Cardiac muscle cell (in vitro differentiated cells and primary cell): ENCODE measurements around the gene IRAK1. TPM values are rescaled to one million over a fixed set of nuclear protein-coding genes. Genes with fewer than 3 reads are reported as not detected.
"Not testable (repeated sequence)": the region's sequence is repeated elsewhere in the genome, so short reads cannot be mapped to it uniquely, and the experiment has no call there.

ENCODE experiments used
- DNase-seq, 2 donors: peaks; one replicate each; pipeline versions ENCODE4 v3.0.0 to v3.0.0-alpha.2; 2010 to 2017; ENCODE audit warnings: low read depth in 1 of 2, low spot score in 1 of 2
- H3K27ac ChIP-seq: fragments of 200-600 bp; sonication (generic); 2 replicates; pipeline ENCODE4 v1.5.1; 2016
- H3K27me3 ChIP-seq: fragments of 200-600 bp; sonication (generic); 2 replicates; pipeline ENCODE4 v1.6.0; 2016; ENCODE audit warnings: control low read depth
- H3K36me3 ChIP-seq: fragments of 200-600 bp; sonication (generic); 2 replicates; pipeline ENCODE4 v1.5.1; 2016; ENCODE audit warnings: control low read depth
- H3K4me1 ChIP-seq: fragments of 200-600 bp; sonication (generic); 2 replicates; pipeline ENCODE4 v1.8.1; 2017; ENCODE audit warnings: low read depth, mild to moderate bottlenecking, mixed run types
- H3K4me3 ChIP-seq: fragments of 200-600 bp; sonication (generic); 2 replicates; pipeline ENCODE4 v1.5.1; 2016; ENCODE audit warnings: mild to moderate bottlenecking
- H3K9me3 ChIP-seq: fragments of 200-600 bp; sonication (generic); 2 replicates; pipeline ENCODE4 v1.5.1; 2017; ENCODE audit warnings: low read depth, mild to moderate bottlenecking, control low read depth
- CTCF ChIP-seq: IDR thresholded peaks from 2 replicates; pipeline ENCODE4 v1.5.1; 2012; ENCODE audit warnings: low read depth, mild to moderate bottlenecking, low read length
- polyA plus RNA-seq: library from polyadenylated mRNA; unstranded; fragments of >200 nt; fragmentation: Nextera tagmentation; extraction: Ambion mirVana; gene quantifications from 2 replicates; pipeline ENCODE4 v1.2.1, GENCODE V29; 2016
- total RNA-seq: library from RNA; depleted of rRNA; stranded (reverse); fragments of >200 nt; gene quantifications from 2 replicates; pipeline ENCODE4 v1.2.3, GENCODE V29; 2016

IRAK1 gene
- total and polyA plus RNA-seq, 2 experiments from 2014 or later = 22.7 to 31.1 TPM

- Histone ChIP-seq H3K27ac (no peak overlapping the region), H3K9me3 (no peaks in the 10 kb centered on the region), H3K4me3 (no peak overlapping the region), H3K36me3 (no peaks in the 10 kb centered on the region), H3K27me3 (no peaks in the 10 kb centered on the region), H3K4me1 (no peaks in the 10 kb centered on the region)
- DNase-seq = no peak
- TF ChIP-seq CTCF = no peak
Observed at GRCh38 chrX:153984351-153985178, 35.1 kb downstream of the IRAK1 start.

- Histone ChIP-seq H3K27ac (no peak overlapping the region), H3K27me3 (no peaks in the 10 kb centered on the region), H3K4me1 (no peaks in the 10 kb centered on the region), H3K9me3 (no peaks in the 10 kb centered on the region), H3K4me3 (no peak overlapping the region), H3K36me3 (no peaks in the 10 kb centered on the region)
- TF ChIP-seq CTCF = no peak
- DNase-seq = no peak
Observed at GRCh38 chrX:153983321-153983801, 36.3 kb downstream of the IRAK1 start.

GRCh38 chrX:153981771-153982533 lies 37.8 kb downstream of the IRAK1 start:
- Histone ChIP-seq H3K4me1 (no peaks in the 10 kb centered on the region), H3K36me3 (no peaks in the 10 kb centered on the region), H3K9me3 (no peaks in the 10 kb centered on the region), H3K4me3 (no peak overlapping the region), H3K27ac (no peak overlapping the region), H3K27me3 (no peaks in the 10 kb centered on the region)
- no peak for TF ChIP-seq CTCF
- DNase-seq = no peak

GRCh38 chrX:153981231-153981630 lies 38.5 kb downstream of the IRAK1 start:
- Histone ChIP-seq H3K27me3 (no peaks in the 10 kb centered on the region), H3K9me3 (no peaks in the 10 kb centered on the region), H3K36me3 (no peaks in the 10 kb centered on the region), H3K4me3 (no peak overlapping the region), H3K27ac (no peak overlapping the region), H3K4me1 (no peaks in the 10 kb centered on the region)
- TF ChIP-seq CTCF = no peak
- no peak for DNase-seq

- not testable (repeated sequence) for H3K4me3 ChIP-seq, H3K27me3 ChIP-seq, DNase-seq
Observed at GRCh38 chrX:153980394-153980793, 39.3 kb downstream of the IRAK1 start.

GRCh38 chrX:153974726-153975286 lies 44.9 kb downstream of the IRAK1 start:
- Histone ChIP-seq H3K4me1 (no peaks in the 10 kb centered on the region), H3K4me3 (no peak overlapping the region), H3K9me3 (no peaks in the 10 kb centered on the region), H3K27me3 (no peaks in the 10 kb centered on the region), H3K36me3 (peaks cover 2% of the 10 kb centered on the region), H3K27ac (no peak overlapping the region)
- no peak for DNase-seq
- no peak for TF ChIP-seq CTCF

More at GRCh38 chrX:153980394-153980793, 39.3 kb downstream of the IRAK1 start:
- not testable (repeated sequence) for H3K36me3 ChIP-seq, H3K9me3 ChIP-seq, H3K27ac ChIP-seq, H3K4me1 ChIP-seq
